ENCODE measurements around the gene ZNF490.

GRCh38 chr19:12656899-12657571, 46.4 kb upstream of the ZNF490 start:
- TF ChIP-seq RAD21 (conservative IDR thresholded peaks at IDR 0.05 in 1 of 2, IDR thresholded peaks at IDR 0.05 in 1 of 2) (no peak), POLR2A (IDR thresholded peaks at IDR 0.05; ENCODE audit: low read length) (no peak), ZNF302 (CRISPR knock-in tag; IDR thresholded peaks at IDR 0.05) (no peak), CTCF (IDR thresholded peaks at IDR 0.05) (no peak), EHMT2 (IDR thresholded peaks at IDR 0.05; ENCODE audit: low read depth) (no peak), ESRRA (IDR thresholded peaks at IDR 0.05; ENCODE audit: borderline replicate concordance, low read length) (no peak), KDM1A (IDR thresholded peaks at IDR 0.05; ENCODE audit: low read depth) (no peak), EP300 (IDR thresholded peaks at IDR 0.05) (no peak), CEBPB (IDR thresholded peaks at IDR 0.05) (no peak), ELK1 (IDR thresholded peaks at IDR 0.05; ENCODE audit: low read depth, low read length) (no peak), NPAS2 (CRISPR knock-in tag; IDR thresholded peaks at IDR 0.05; ENCODE audit: borderline replicate concordance) (no peak), HDAC2 (IDR thresholded peaks at IDR 0.05) (no peak), PBX3 (IDR thresholded peaks at IDR 0.05) (no peak), JUN (IDR thresholded peaks at IDR 0.05) (no peak)
